Activated CD8-positive, alpha-beta memory T cell treated with anti-CD3 and anti-CD28 coated beads, Interleukin-2, amount 50 U/mL, for 24 hours (primary cell): ENCODE results near the gene IL1F10.

Experiments
- DNase-seq: peaks from one replicate; pipeline ENCODE4 v3.0.0-alpha.2; 2020; ENCODE audit errors: extremely low read depth

IL1F10 gene

DNA sequence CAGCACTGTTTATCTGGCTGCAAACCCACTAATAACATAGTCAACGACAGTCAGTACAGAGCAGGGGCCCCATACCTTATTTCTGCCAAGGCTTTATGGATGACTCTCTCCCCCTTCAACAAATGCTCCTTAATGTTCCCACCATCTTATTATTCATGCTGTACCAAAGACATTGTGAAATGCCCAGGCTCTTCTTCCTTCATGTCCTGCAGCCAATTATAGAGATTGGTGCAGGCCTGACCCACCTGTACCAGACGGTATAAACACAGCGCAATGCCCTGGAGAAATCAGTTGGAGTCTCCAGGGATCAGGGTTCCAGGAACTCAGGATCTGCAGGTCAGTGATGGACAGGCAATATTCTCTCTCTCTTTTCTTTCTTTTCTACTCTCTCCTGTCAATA, at the start of gene IL1F10:
IL1F10 (plus strand) TSS at position 290 of the 400 bp plus-strand sequence. CDS start 4,769 bp downstream, outside the sequence.
- DNase-seq: no peak

- no peak for DNase-seq
Measured at GRCh38 chr2:113018509-113018908, 49.3 kb upstream of the IL1F10 start.

GRCh38 chr2:113021312-113021711, 46.5 kb upstream of the IL1F10 start:
- DNase-seq: no peak

GRCh38 chr2:113024764-113025163, 43.0 kb upstream of the IL1F10 start:
- no peak for DNase-seq

DNA sequence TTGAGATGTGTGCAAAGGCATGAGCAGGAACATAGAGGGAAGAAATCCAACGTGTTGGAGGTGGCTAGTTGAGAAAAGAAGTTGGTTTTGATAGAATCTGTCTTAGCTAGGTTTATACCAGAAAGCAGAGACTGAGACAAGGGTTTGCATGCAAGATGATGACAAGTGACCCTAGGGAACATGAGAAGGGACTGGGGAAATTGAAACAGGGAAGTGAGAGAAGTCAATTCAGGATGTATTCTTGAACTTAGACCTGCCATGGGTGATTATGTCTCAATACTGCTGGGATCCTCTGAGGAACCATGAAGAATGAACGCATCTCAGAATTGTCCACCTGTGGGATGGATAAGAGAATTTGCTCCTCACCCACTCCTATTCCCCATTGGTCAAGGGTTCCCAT, 42.0 kb upstream of the IL1F10 start:
- no peak for DNase-seq

- DNase-seq: no peak
Measured at GRCh38 chr2:113027691-113028090, 40.1 kb upstream of the IL1F10 start.

- no peak for DNase-seq
Measured at GRCh38 chr2:113028112-113028511, 39.7 kb upstream of the IL1F10 start.

DNA sequence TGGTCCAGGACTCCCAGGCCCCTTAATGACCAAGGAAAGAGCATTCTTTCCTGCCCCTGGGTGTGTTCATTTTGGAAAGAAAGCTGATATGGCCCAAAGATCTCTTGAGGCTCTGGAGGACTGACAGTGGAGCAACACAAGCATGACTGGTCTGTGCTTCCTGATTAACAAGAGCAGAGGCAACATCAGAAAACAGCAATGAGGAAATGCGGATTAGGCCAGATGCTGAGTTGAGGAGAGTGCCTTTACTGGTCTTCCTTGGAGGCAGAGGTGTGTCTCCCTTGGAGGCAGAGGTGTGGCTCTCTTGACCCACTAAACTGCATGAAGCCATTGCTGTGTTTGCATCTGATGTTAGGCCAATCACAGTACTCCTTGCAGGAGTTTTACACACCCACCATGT, 35.0 kb upstream of the IL1F10 start:
- no peak for DNase-seq

- no peak for DNase-seq
Measured at GRCh38 chr2:113034016-113034415, 33.8 kb upstream of the IL1F10 start.

GRCh38 chr2:113036763-113037162, 31.0 kb upstream of the IL1F10 start:
- no peak for DNase-seq

GRCh38 chr2:113038291-113038690, 29.5 kb upstream of the IL1F10 start:
- no peak for DNase-seq

- DNase-seq: no peak
Measured at GRCh38 chr2:113039158-113039557, 28.6 kb upstream of the IL1F10 start.

GRCh38 chr2:113039719-113040118, 28.1 kb upstream of the IL1F10 start:
- DNase-seq: no peak

DNA sequence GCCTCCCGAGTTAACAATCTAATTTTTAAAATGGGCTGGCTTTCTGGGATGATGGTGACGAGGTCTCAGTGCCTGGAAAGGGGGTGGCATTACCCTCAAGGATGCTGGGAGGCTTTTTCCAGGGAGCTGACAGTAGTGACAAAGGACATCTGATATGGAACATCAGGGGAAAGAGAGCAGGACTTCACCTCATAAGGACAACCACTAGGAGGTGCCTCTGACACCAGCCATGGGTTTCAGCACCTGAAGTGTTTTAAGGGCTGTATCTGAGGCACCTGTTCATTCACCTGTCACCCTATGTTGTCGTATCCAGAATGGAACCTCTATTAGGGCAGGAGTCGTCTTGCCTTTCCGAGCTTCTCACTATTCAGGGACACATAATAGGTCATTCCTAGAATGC, 25.9 kb upstream of the IL1F10 start:
- no peak for DNase-seq

DNA sequence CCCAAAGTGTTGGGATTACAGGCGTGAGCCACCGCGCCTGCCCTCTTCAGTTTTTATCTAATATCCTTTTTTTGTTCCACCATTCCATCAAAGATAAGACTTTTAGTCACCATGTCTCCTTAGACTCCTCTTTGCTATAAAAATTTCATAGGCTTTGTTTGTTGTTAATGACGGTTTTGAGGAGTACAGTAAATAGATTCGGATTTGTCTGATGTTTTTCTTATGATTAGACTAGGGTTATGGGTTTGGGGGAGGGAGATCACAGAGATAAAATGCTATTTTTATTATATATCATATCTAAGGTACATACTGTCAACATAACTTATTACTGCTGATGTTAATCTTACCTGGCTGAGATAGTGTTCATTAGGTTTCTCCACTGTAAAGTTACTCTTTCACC, 21.3 kb upstream of the IL1F10 start:
- no peak for DNase-seq

- no peak for DNase-seq
Measured at GRCh38 chr2:113050921-113051895, 16.6 kb upstream of the IL1F10 start.

DNA sequence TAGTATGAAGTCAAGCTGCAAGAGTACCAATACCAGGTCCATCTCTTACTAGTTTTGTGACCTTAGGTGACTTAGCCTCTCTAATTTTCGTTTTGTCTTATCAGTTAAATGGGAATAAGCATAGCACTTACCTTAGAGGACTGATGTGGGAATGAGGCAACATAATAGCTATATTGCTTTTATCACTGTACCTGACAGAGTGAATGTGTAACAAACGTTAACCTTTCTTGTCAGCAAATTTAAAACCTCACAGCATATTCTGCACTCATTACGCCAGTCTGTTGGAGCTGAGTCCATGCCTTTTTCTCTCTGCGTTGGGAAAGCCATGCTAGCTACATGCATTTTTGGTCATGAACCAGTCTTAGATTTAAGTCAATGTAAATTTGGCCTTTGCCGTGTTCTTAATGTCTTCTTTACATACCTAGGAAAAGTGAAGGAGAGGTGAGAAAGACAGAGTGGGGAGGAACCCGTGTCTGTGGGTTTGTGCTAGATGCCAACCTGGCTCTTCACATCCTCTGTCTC, 15.3 kb upstream of the IL1F10 start, which contains the start of gene IL36B:
IL36B (minus strand) TSS at position 472 of the 522 bp plus-strand sequence.
- no peak for DNase-seq

DNA sequence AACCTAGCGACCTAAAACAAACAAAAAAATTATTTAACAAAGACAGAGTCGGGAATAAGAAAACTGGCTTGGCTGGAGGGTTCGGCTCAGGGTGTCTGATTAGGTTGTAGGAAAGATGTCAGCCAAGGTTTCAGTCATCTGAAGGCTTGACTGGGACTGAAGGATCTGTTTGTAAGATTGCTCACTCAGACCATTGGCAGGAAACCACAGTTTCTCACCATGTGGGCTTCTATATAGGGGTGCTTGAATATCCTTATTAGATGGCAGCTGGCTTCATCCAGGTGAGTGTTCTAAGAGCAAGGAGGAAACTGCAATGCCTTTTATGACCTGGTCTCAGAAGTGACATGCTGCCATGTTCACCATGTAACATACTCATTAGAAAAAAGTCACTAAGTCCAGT, 14.1 kb upstream of the IL1F10 start:
- no peak for DNase-seq

DNA sequence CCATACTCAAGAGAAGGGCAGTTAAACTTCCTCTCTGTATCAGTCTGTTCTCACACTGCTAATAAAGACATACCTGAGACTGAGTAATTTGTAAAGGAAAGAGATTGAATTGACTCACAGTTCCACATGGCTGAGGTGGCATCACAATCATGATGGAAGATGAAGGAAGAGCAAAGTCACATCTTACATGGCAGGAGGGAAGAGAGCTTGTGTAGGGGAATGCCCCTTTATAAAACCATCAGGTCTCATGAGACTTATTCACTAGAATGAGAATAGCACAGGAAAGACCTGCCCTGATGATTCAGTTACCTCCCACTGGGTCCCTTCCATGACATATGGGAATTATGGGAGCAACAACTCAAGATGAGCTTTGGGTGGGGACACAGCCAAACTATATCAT, 13.7 kb upstream of the IL1F10 start:
- DNase-seq: no peak

DNA sequence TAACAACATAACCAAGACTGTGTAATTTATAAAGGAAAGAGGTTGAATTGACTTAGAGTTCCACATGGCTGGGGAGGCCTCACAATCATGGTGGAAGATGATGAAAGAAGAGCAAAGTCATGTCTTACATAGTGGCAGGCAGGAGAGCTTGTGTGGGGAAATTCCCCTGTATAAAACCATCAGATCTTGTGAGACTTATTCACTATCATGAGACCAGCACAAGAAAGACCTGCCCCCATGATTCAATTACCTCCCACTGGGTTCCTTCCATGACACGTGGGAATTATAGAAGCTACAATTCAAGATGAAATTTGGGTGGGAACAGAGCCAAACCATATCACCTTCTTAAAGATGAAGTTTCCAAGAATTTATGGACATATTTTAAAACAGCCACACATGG, 11.2 kb upstream of the IL1F10 start:
- DNase-seq: no peak

DNA sequence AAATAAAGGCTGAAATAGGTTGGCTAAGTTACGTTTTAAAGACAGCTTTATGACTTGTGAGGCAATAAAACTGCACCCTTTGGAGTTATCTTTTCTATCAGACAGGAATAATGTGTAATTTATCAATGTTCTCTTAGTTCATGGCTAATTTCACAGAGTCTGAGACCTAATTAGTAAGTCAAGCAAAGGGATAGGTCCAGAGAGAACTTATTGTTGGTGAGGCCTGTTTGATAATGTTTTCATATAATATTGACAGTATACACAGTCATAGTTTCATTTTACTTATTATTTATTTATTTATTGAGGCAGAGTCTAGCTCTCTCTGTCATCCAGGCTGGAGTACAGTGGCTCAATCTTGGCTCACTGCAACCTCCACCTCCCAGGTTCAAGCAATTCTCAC, 10.7 kb upstream of the IL1F10 start:
- no peak for DNase-seq

DNA sequence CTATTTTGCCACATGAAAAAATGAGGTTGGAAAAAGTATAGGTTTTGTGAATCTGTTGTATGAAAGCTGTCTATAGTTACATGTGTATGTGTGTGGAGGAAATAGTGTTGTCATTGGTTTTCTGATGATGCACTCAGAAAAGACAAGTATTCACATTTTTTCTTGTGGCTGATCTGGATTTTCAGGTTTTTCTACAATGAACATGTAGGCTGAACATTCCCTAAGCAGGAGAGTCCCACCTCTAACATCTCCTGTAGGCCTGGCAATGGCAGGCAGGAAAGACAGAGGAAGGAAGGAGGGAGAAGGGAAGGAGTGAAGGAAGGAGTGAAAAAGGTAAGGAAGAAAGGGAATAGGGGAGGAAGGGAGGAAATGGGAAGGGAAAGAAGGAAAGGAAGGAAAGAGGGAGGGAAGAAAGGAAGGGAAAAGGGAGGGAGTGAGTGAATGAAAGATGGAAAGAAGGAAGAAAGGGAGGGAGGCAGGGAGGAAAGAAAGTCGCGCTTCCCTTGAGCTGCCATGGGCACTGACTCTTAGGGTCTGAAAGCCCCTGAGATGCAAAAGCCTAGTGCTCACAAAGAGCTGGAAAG, 9.3 kb upstream of the IL1F10 start:
- no peak for DNase-seq
